ENCODE data around the gene PCBD1.

DNA sequence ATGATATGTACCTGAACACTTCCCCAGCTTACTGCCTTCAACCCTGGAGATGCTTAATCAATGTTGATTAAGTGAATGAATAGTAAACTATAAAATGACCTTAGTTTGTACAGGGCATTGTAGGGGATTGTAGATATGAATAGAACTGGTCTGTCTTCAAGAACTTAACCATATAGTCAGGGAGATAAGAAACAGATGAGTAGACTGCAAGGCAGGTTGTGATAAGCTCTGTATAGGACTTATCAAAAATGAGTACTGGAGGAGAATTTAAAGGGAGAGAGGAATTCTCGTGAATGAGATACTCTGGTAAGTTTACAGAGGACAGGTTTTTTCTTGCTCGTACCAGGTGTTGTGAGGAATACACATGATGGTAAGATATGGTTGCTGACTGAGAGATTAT lies 45.0 kb downstream of the PCBD1 start:
- TF ChIP-seq, protein P1, sequence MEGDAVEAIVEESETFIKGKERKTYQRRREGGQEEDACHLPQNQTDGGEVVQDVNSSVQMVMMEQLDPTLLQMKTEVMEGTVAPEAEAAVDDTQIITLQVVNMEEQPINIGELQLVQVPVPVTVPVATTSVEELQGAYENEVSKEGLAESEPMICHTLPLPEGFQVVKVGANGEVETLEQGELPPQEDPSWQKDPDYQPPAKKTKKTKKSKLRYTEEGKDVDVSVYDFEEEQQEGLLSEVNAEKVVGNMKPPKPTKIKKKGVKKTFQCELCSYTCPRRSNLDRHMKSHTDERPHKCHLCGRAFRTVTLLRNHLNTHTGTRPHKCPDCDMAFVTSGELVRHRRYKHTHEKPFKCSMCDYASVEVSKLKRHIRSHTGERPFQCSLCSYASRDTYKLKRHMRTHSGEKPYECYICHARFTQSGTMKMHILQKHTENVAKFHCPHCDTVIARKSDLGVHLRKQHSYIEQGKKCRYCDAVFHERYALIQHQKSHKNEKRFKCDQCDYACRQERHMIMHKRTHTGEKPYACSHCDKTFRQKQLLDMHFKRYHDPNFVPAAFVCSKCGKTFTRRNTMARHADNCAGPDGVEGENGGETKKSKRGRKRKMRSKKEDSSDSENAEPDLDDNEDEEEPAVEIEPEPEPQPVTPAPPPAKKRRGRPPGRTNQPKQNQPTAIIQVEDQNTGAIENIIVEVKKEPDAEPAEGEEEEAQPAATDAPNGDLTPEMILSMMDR (conservative IDR thresholded peaks at IDR 0.05), result no peak
- TF ChIP-seq ZFX (IDR thresholded peaks at IDR 0.05), result no peak

Measured in C4-2B (cell line).